Left renal cortex interstitium (tissue), 4 donors: ENCODE data around the gene ZNF639. TPM values are rescaled to one million over a fixed set of nuclear protein-coding genes. Genes with fewer than 3 reads are reported as not detected.

Experiments used
- DNase-seq, 4 donors: peaks; one replicate each; pipeline ENCODE4 v3.0.0-alpha.2; 2013; ENCODE audit warnings: low read depth in 4 of 4, low spot score in 2 of 4, missing footprints in 1 of 4
- polyA plus RNA-seq, 4 donors: library from polyadenylated mRNA; unstranded; fragments of 120-200 nt; gene quantifications; one replicate each; pipeline ENCODE4 v1.2.1, GENCODE V29; 2013; ENCODE audit not compliant: insufficient read length in 4 of 4

The ZNF639 gene
- polyA plus RNA-seq, 4 donors: 48.1 to 56.6 (median 53.3) TPM

- no peak for DNase-seq
Observed at GRCh38 chr3:179309225-179310078, 13.4 kb upstream of the ZNF639 start.

- DNase-seq: no peak
Observed at GRCh38 chr3:179318876-179319275, 4.0 kb upstream of the ZNF639 start.

- peak in 3 of 4 donors; percentile 18 to 27 (median 27) for DNase-seq
Observed at GRCh38 chr3:179321668-179322285, 1.1 kb upstream of the ZNF639 start.

GRCh38 chr3:179323197-179324110 lies 623 bp downstream of the ZNF639 start:
- peak; percentile 37 to 58 (median 52) for DNase-seq

- peak in 3 of 4 donors; percentile 2 to 25 (median 10) for DNase-seq
Observed at GRCh38 chr3:179324270-179324754, 1.5 kb downstream of the ZNF639 start.

GRCh38 chr3:179330438-179330837 lies 7.6 kb downstream of the ZNF639 start:
- DNase-seq: no peak

GRCh38 chr3:179332240-179332639 lies 9.4 kb downstream of the ZNF639 start:
- no peak for DNase-seq

GRCh38 chr3:179333084-179333483 lies 10.3 kb downstream of the ZNF639 start:
- no peak for DNase-seq

GRCh38 chr3:179336345-179336929 lies 13.6 kb downstream of the ZNF639 start:
- no peak for DNase-seq

GRCh38 chr3:179347345-179348194 lies 24.7 kb downstream of the ZNF639 start, which contains the start of gene MFN1:
Gene MFN1 (plus strand): TSS chr3:179347709. CDS start chr3:179348852, 1,143 bp downstream.
- peak; percentile 86 to 95 (median 94) for DNase-seq

- DNase-seq: no peak
Observed at GRCh38 chr3:179348325-179349013, 25.6 kb downstream of the ZNF639 start.

- no peak for DNase-seq
Observed at GRCh38 chr3:179355996-179356395, 33.2 kb downstream of the ZNF639 start.

GRCh38 chr3:179363332-179363731 lies 40.5 kb downstream of the ZNF639 start:
- DNase-seq: no peak

GRCh38 chr3:179369621-179370020 lies 46.8 kb downstream of the ZNF639 start:
- DNase-seq: no peak

- no peak for DNase-seq
Observed at GRCh38 chr3:179373938-179374337, 51.1 kb downstream of the ZNF639 start.

- no peak for DNase-seq
Observed at GRCh38 chr3:179375091-179375999, 52.5 kb downstream of the ZNF639 start.

GRCh38 chr3:179376474-179376873 lies 53.6 kb downstream of the ZNF639 start:
- no peak for DNase-seq
